Endothelial cell of umbilical vein (primary cell): Measurements from ENCODE around the gene H2AZ2. TPM values are rescaled to one million over a fixed set of nuclear protein-coding genes. Genes with fewer than 3 reads are reported as not detected.

Experiments
- BruUV-seq: library from RNA; stranded (reverse); fragments of 400-500 nt; replicated peaks from 2 replicates; lab custom pipeline; 2021; lab: Mats Ljungman, UMichigan
- CTCF ChIA-PET: fragments of 300-600, 350-600 bp; sonication (Branson Sonifier 250); formaldehyde crosslinking; loops from one replicate; lab custom pipeline; 2021; ENCODE audit warnings: antibody characterized with exemption, inconsistent platforms; lab: Charles Lee
- POLR2A ChIA-PET: fragments of 300-600, 350-600 bp; sonication (Branson Sonifier 250); formaldehyde crosslinking; loops from one replicate; lab custom pipeline; 2021; ENCODE audit warnings: antibody characterized with exemption, inconsistent platforms; lab: Charles Lee
- DNase-seq: peaks from one replicate; pipeline ENCODE4 v3.0.0-alpha.2; 2011; ENCODE audit warnings: low read depth, low spot score
- FAIRE-seq: peaks from 2 replicates; lab custom pipeline; 2011; peaks lifted over from hg19 to GRCh38; lab: Jason Lieb, UNC
- H2AFZ ChIP-seq: 2 replicates; pipeline ENCODE4 v1.6.0; 2012; ENCODE audit warnings: low read depth, low read length, control low read depth, inconsistent platforms
- H3K27ac ChIP-seq: 2 replicates; pipeline ENCODE4 v1.5.1; 2011; ENCODE audit warnings: low read depth, mild to moderate bottlenecking, control low read depth, low read length, moderate library complexity; ENCODE audit not compliant: insufficient read depth
- H3K27me3 ChIP-seq, 2 experiments: 2 replicates each; pipeline versions ENCODE4 v1.6.0 to v1.6.1; 2011; ENCODE audit warnings: low read length in 2 of 2, mixed read lengths in 1 of 2; ENCODE audit not compliant: control insufficient read depth in 2 of 2, insufficient read depth in 2 of 2
- H3K36me3 ChIP-seq, 2 experiments: 2 replicates in 1 of 2; 3 replicates in 1 of 2; pipeline ENCODE4 v1.5.1; 2011; ENCODE audit warnings: low read length in 2 of 2, mild to moderate bottlenecking in 1 of 2, moderate library complexity in 1 of 2; ENCODE audit not compliant: control insufficient read depth in 2 of 2, insufficient read depth in 2 of 2; ENCODE audit errors: extremely low read depth in 1 of 2
- H3K4me1 ChIP-seq: 3 replicates; pipeline ENCODE4 v1.5.1; 2011; ENCODE audit warnings: mild to moderate bottlenecking, low read length; ENCODE audit not compliant: control insufficient read depth, insufficient read depth; ENCODE audit errors: extremely low read depth
- H3K4me2 ChIP-seq: 2 replicates; pipeline ENCODE4 v1.6.1; 2011; ENCODE audit warnings: low read length, control low read depth, mixed read lengths; ENCODE audit not compliant: insufficient read depth
- H3K4me3 ChIP-seq, 3 experiments: fragments of 200-600 bp in 1 of 3; sonication (generic), shearing (Covaris generic) in 1 of 3; replicated peaks in 1 of 3; 2 replicates each; pipeline ENCODE4 v1.5.1; 2011 to 2016; ENCODE audit warnings: control low read depth in 3 of 3, low read length in 3 of 3, mild to moderate bottlenecking in 2 of 3, inconsistent platforms in 1 of 3, low read depth in 1 of 3, moderate library complexity in 1 of 3; ENCODE audit not compliant: insufficient read depth in 1 of 3
- H3K79me2 ChIP-seq: 2 replicates; pipeline ENCODE4 v1.6.0; 2012; ENCODE audit warnings: low read length, inconsistent platforms; ENCODE audit not compliant: control insufficient read depth, insufficient read depth
- H3K9ac ChIP-seq: replicated peaks from 2 replicates; pipeline ENCODE3; 2011; ENCODE audit warnings: low read length, control low read depth; ENCODE audit not compliant: insufficient read depth; ENCODE audit errors: extremely low read depth
- H3K9me1 ChIP-seq: replicated peaks from 3 replicates; pipeline ENCODE4 v1.6.0; 2011; ENCODE audit warnings: mild to moderate bottlenecking, low read length; ENCODE audit not compliant: control insufficient read depth, insufficient read depth; ENCODE audit errors: extremely low read depth
- H3K9me3 ChIP-seq: replicated peaks from 2 replicates; pipeline ENCODE4 v1.5.1; 2012; ENCODE audit warnings: low read length, inconsistent platforms; ENCODE audit not compliant: control insufficient read depth, insufficient read depth
- H4K20me1 ChIP-seq: replicated peaks from 2 replicates; pipeline ENCODE3; 2011; ENCODE audit warnings: mild to moderate bottlenecking, low read length; ENCODE audit not compliant: control insufficient read depth, insufficient read depth; ENCODE audit errors: extremely low read depth
- CTCF ChIP-seq, 2 donors: IDR thresholded peaks; 1 replicate in 1 of 2; 2 replicates in 1 of 2; pipeline ENCODE4 v1.5.1; 2011; ENCODE audit warnings: low read length in 2 of 2, mild to moderate bottlenecking in 2 of 2, moderate library complexity in 2 of 2, control low read depth in 1 of 2, inconsistent platforms in 1 of 2, low read depth in 1 of 2; ENCODE audit not compliant: insufficient read depth in 1 of 2; ENCODE audit errors: extremely low read depth in 1 of 2
- EZH2 ChIP-seq: IDR thresholded peaks from 2 replicates; pipeline ENCODE4 v1.6.1; 2012; ENCODE audit warnings: borderline replicate concordance, low read depth, mild to moderate bottlenecking, moderate library complexity, low read length, inconsistent platforms; ENCODE audit not compliant: severe bottlenecking
- FOS ChIP-seq: IDR thresholded peaks from 2 replicates; pipeline ENCODE4 v1.6.1; 2011; ENCODE audit warnings: mild to moderate bottlenecking, low read length, moderate library complexity, borderline replicate concordance; ENCODE audit not compliant: insufficient read depth
- GATA2 ChIP-seq: IDR thresholded peaks from 2 replicates; pipeline ENCODE4 v1.7.0; 2011; ENCODE audit warnings: low read depth, mild to moderate bottlenecking, moderate library complexity, mixed read lengths, low read length; ENCODE audit not compliant: insufficient read length, insufficient read depth
- JUN ChIP-seq: IDR thresholded peaks from 2 replicates; pipeline ENCODE4 v1.6.1; 2011; ENCODE audit warnings: borderline replicate concordance, low read depth; ENCODE audit not compliant: insufficient read length, insufficient read depth
- MAX ChIP-seq: IDR thresholded peaks from 2 replicates; pipeline ENCODE4 v1.6.1; 2011; ENCODE audit not compliant: insufficient read depth, insufficient read length
- MYC ChIP-seq: IDR thresholded peaks from one replicate; pipeline ENCODE4 v1.6.1; 2011; ENCODE audit warnings: mild to moderate bottlenecking, low read depth, low read length
- POLR2A ChIP-seq: IDR thresholded peaks from 2 replicates; pipeline ENCODE4 v1.6.1; 2012; ENCODE audit warnings: low read depth, mild to moderate bottlenecking, control low read depth, low read length
- POLR2AphosphoS5 ChIP-seq: IDR thresholded peaks from 2 replicates; pipeline ENCODE4 v1.6.1; 2012; ENCODE audit warnings: low read depth, mild to moderate bottlenecking, control low read depth, low read length, moderate library complexity; ENCODE audit not compliant: insufficient read depth
- dilution Hi-C: fragments of 300-500 bp; cut with MboI; formaldehyde crosslinking; loops from one replicate; pipeline ENCODE4 v1.15.0; 2019; ENCODE audit warnings: low sequenced_read_pairs; ENCODE audit not compliant: extremely low pct_ligation_motif_present
- intact Hi-C: fragments of 100-400 bp; cut with micrococcal nuclease; formaldehyde crosslinking; loops from one replicate; pipeline ENCODE4 v1.10.0; 2022
- polyA plus RNA-seq, 4 experiments: library from polyadenylated mRNA; depleted of rRNA in 3 of 4; stranded (reverse) in 3 of 4; unstranded in 1 of 4; fragments of >200 nt; gene quantifications; 2 replicates each; pipeline versions ENCODE4 v1.2.1 to v1.2.3, GENCODE V29; 2011 to 2012; ENCODE audit warnings: missing spikeins in 1 of 4
- total RNA-seq: library from RNA; stranded (reverse); gene quantifications from 2 replicates; pipeline ENCODE4 v1.2.3, GENCODE V29; 2021

H2AZ2 gene
- total and polyA plus RNA-seq, 2 donors (not counting 3 experiments of a cell fraction or from before 2014, with no cell fraction given) = 225 to 232 TPM

- no peaks in the 10 kb centered on the region for H3K36me3 ChIP-seq
- H3K4me1 ChIP-seq = no peaks in the 10 kb centered on the region
- no peaks in the 10 kb centered on the region for H3K79me2 ChIP-seq
- H3K9me3 ChIP-seq = no peaks in the 10 kb centered on the region
- ChIA-PET CTCF (interaction anchor here (1.0 to 1.6 kb wide), 2 partner anchors 48 to 64 kb away, joined by 3 to 4 read pairs; no protein-coding TSS in a partner anchor), POLR2A (interaction anchor here (0.5 kb wide), 1 partner anchor 36 kb away, joined by 3 read pairs; no protein-coding TSS in a partner anchor)
- no peak overlapping the region for H3K27ac ChIP-seq
- H3K9me1 ChIP-seq = no peaks in the 10 kb centered on the region
- dilution Hi-C loops = no loop called here
- intact Hi-C loops = no loop called here
- no peak overlapping the region for H2AFZ ChIP-seq
- FAIRE-seq (no peak), DNase-seq (no peak)
- H3K4me3 ChIP-seq = no peak overlapping the region
- H3K4me2 ChIP-seq = no peak overlapping the region
- no peaks in the 10 kb centered on the region for H4K20me1 ChIP-seq
- TF ChIP-seq GATA2 (no peak), JUN (no peak), CTCF (IDR thresholded peaks at IDR 0.05; ENCODE audit: extremely low read depth in 1 of 2, insufficient read depth in 1 of 2, low read depth in 1 of 2, low read length in 2 of 2) (no peak), EZH2 (no peak), FOS (no peak), POLR2A (no peak), POLR2AphosphoS5 (no peak), MAX (no peak), MYC (no peak)
- no peak overlapping the region for H3K9ac ChIP-seq
- H3K27me3 ChIP-seq = no peaks in the 10 kb centered on the region
- BruUV-seq = no TSS peak
These were observed 64.5 kb downstream of the H2AZ2 start for GRCh38 chr7:44783407-44783806.
